Right lobe of liver (tissue), 4 donors: ENCODE data around the gene CWC27.

Source experiments
- CTCF ChIP-seq, 4 donors: fragments of 200-600 bp in 3 of 4; fragments of 450-650 bp in 1 of 4; IDR thresholded peaks; one replicate each; pipeline versions ENCODE4 v1.5.1 to v1.8.0; 2016 to 2022; ENCODE audit warnings: antibody characterized with exemption in 4 of 4, mild to moderate bottlenecking in 2 of 4
- POLR2A ChIP-seq: fragments of 450-650 bp; IDR thresholded peaks from one replicate; pipeline ENCODE4 v1.6.1; 2017; ENCODE audit warnings: antibody characterized with exemption, mild to moderate bottlenecking
- donor health status: DM: no; HTN: no; CAD: no.
- donor health status: DM: no; HTN: no; CAD: no.
- donor health status: DM: no; HTN: yes; CAD: no.

GRCh38 chr5:64880821-64881220 is 112.1 kb downstream of the CWC27 start:
- TF ChIP-seq CTCF (IDR thresholded peaks at IDR 0.05), result no peak
- TF ChIP-seq POLR2A, result no peak
